SU-DHL-6 (cell line): ENCODE results near the gene MYCBPAP.

Experiments used
- H2AFZ ChIP-seq: fragments of 200-600 bp; sonication (generic); 2 replicates; pipeline ENCODE4 v1.6.1; 2014; ENCODE audit warnings: low read depth, mild to moderate bottlenecking, moderate library complexity, mixed read lengths, antibody characterized with exemption, low read length; ENCODE audit not compliant: severe bottlenecking
- H3F3A ChIP-seq: fragments of 200-600 bp; shearing (Covaris generic); 2 replicates; pipeline ENCODE4 v1.6.0; 2016; ENCODE audit warnings: antibody characterized with exemption, mild to moderate bottlenecking; ENCODE audit not compliant: insufficient read depth
- H3K27ac ChIP-seq: fragments of 200-600 bp; sonication (generic); 2 replicates; pipeline ENCODE4 v1.5.1; 2016; ENCODE audit warnings: low read depth, mild to moderate bottlenecking, low read length, moderate library complexity, mixed read lengths
- H3K27me3 ChIP-seq: fragments of 200-600 bp; sonication (generic), shearing (Covaris generic); 2 replicates; pipeline ENCODE4 v1.6.0; 2014; ENCODE audit warnings: mild to moderate bottlenecking, low read length
- H3K36me3 ChIP-seq: fragments of 200-600 bp; sonication (generic); 2 replicates; pipeline ENCODE4 v1.6.1; 2014; ENCODE audit warnings: mild to moderate bottlenecking, low read length, mixed read lengths
- H3K4me2 ChIP-seq: fragments of 300-600, 200-600 bp; shearing (Covaris generic), sonication (generic); 2 replicates; pipeline ENCODE4 v1.6.0; 2014; ENCODE audit warnings: low read length, low read depth, mild to moderate bottlenecking; ENCODE audit not compliant: poor library complexity, severe bottlenecking
- H3K4me3 ChIP-seq: fragments of 200-600 bp; sonication (generic); 2 replicates; pipeline ENCODE4 v1.5.1; 2014; ENCODE audit warnings: antibody characterized with exemption, low read length, mild to moderate bottlenecking, mixed read lengths; ENCODE audit not compliant: insufficient read depth, poor library complexity, severe bottlenecking
- H3K79me2 ChIP-seq: fragments of 200-600 bp; sonication (generic); 2 replicates; pipeline ENCODE4 v1.6.1; 2014; ENCODE audit warnings: mild to moderate bottlenecking, low read length, moderate library complexity; ENCODE audit not compliant: insufficient read depth
- H3K9ac ChIP-seq: fragments of 200-600 bp; sonication (generic); 2 replicates; pipeline ENCODE4 v1.7.0; 2014; ENCODE audit warnings: mild to moderate bottlenecking, low read length
- H3K9me2 ChIP-seq: fragments of 200-600 bp; sonication (generic); replicated peaks from 2 replicates; pipeline ENCODE4 v1.6.1; 2014; ENCODE audit warnings: low read length; ENCODE audit not compliant: insufficient read depth
- H3K9me3 ChIP-seq: fragments of 200-600 bp; sonication (generic); 2 replicates; pipeline ENCODE4 v1.6.1; 2014; ENCODE audit warnings: low read length, mixed read lengths; ENCODE audit not compliant: insufficient read depth
- H4K20me1 ChIP-seq: fragments of 200-600 bp; sonication (generic); 2 replicates; pipeline ENCODE4 v1.6.1; 2014; ENCODE audit warnings: low read depth, mild to moderate bottlenecking, antibody characterized with exemption, low read length, moderate library complexity, mixed read lengths
- EZH2phosphoT487 ChIP-seq: fragments of 200-600 bp; sonication (generic), shearing (Covaris generic); conservative IDR thresholded peaks from 2 replicates; pipeline ENCODE4 v1.6.1; 2018; ENCODE audit warnings: mild to moderate bottlenecking, antibody characterized with exemption, low read length, moderate library complexity, mixed read lengths
- TF ChIP-seq, protein P1 (sequence below): fragments of 200-600 bp; sonication (generic); IDR thresholded peaks from one replicate; pipeline ENCODE4 v1.5.1; 2017; ENCODE audit warnings: antibody characterized with exemption, mild to moderate bottlenecking, low read length, moderate library complexity; ENCODE audit not compliant: insufficient read depth, poor library complexity, severe bottlenecking

Gene MYCBPAP, protein sequence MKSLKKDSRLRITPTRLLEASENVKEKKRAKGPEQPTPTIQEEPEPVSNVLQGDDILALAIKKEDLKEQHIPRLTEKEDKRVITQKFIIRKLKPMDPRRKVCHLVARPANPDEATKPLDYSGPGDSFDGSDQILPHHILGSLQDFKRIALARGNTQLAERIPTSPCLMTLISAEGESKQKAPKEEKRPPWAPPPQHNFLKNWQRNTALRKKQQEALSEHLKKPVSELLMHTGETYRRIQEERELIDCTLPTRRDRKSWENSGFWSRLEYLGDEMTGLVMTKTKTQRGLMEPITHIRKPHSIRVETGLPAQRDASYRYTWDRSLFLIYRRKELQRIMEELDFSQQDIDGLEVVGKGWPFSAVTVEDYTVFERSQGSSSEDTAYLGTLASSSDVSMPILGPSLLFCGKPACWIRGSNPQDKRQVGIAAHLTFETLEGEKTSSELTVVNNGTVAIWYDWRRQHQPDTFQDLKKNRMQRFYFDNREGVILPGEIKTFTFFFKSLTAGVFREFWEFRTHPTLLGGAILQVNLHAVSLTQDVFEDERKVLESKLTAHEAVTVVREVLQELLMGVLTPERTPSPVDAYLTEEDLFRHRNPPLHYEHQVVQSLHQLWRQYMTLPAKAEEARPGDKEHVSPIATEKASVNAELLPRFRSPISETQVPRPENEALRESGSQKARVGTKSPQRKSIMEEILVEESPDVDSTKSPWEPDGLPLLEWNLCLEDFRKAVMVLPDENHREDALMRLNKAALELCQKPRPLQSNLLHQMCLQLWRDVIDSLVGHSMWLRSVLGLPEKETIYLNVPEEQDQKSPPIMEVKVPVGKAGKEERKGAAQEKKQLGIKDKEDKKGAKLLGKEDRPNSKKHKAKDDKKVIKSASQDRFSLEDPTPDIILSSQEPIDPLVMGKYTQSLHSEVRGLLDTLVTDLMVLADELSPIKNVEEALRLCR

DNA sequence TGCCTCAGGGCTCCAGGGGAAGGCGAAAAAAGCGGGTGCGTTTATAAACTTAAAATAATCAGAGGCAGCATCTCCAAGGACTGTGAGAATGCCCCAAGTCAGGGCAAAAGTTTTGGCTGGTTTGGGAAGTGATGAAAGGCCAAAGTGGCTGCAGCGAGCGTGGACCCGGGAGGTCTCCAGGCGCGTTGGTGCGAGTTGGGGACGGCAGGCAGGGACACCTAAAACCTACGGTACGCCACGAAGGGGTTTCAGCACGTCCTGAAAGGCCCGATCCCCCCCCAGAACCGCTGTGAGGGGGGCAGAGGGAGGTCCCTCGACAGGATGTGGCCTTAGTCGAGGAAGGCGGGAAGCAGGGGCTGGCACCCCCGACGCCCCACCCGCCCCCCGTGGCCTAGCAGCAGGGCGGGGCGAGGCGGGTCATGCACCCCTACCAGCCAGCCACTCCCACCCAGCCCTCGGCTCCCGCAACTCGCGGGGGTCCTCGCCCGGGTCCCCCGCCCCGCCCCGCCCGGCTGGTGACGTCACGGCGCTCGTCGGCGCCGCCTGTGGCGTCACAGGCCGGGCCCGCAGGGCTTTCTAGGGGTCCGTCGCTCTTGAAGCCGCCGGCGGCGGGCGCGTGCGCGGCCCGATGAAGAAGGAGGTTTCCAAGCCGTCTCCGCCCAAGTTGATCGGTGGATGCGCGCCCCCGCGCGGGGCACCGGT, at the start of gene MYCBPAP:
Gene MYCBPAP, plus strand, starts transcription at position 569 of the 702 bp plus-strand sequence. CDS start 236 bp downstream, outside the sequence.
- Histone ChIP-seq H3K27ac (no peak within 1 kb of the TSS), H4K20me1 (no peaks in the 10 kb centered on the region), H3K9me3 (no peaks in the 10 kb centered on the region), H2AFZ (peak within 1 kb of the TSS; percentile 100), H3K4me2 (peak within 1 kb of the TSS; percentile 82), H3K36me3 (no peaks in the 10 kb centered on the region), H3K79me2 (no peaks in the 10 kb centered on the region), H3K9ac (peak within 1 kb of the TSS; percentile 71), H3K4me3 (peak within 1 kb of the TSS; percentile 69), H3F3A (peaks cover 6% of the 10 kb centered on the region), H3K9me2 (no peaks in the 10 kb centered on the region), H3K27me3 (no peaks in the 10 kb centered on the region)
- TF ChIP-seq, protein P1, sequence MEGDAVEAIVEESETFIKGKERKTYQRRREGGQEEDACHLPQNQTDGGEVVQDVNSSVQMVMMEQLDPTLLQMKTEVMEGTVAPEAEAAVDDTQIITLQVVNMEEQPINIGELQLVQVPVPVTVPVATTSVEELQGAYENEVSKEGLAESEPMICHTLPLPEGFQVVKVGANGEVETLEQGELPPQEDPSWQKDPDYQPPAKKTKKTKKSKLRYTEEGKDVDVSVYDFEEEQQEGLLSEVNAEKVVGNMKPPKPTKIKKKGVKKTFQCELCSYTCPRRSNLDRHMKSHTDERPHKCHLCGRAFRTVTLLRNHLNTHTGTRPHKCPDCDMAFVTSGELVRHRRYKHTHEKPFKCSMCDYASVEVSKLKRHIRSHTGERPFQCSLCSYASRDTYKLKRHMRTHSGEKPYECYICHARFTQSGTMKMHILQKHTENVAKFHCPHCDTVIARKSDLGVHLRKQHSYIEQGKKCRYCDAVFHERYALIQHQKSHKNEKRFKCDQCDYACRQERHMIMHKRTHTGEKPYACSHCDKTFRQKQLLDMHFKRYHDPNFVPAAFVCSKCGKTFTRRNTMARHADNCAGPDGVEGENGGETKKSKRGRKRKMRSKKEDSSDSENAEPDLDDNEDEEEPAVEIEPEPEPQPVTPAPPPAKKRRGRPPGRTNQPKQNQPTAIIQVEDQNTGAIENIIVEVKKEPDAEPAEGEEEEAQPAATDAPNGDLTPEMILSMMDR: no peak
- TF ChIP-seq EZH2phosphoT487: no peak

DNA sequence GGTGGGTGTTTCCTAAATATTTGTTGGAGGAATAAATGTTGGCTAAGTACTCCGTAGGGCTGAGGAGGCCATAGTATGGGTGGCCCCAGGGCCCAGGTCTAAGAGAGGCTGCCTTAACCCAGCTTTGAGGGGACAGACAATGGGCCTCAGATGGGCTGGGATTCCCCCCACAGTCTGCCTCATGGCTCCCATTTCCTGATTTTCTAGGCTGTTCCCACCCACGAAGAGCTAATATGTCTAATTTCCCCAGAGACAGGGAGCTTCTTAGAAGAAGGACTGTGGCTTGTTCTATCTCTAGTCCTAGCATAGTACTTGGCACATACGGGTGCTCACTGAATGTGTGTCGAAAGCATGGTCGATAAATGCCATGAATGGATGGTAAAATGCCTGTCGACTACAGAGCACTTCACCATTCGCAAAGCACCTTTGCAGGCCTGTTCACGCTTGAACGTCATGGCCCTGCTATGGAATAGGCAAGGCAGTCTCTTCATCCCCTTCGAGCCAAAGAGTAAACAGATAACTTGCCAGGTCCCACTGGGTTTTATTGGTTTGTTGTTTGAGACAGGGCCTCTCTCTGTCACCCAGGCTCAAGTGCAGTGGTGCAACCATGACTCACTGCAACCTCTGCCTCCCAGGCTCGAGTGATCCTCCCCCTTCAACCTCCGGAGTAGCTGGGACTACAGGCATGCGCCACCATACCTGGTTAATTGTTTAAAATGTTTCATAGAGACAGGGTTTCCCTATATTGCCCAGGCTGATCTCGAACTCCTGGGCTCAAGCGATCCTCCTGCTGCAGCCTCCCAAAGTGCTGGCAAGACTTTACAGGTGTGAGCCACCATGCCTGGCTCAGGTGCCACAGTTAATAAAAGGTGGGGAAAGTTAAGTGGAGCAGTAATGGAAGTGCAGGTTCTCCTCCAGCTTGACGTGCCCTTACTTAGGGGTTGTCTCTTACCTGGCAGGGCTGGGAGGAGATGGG, 49.2 kb upstream of the MYCBPAP start:
- H3K36me3 ChIP-seq: no peaks in the 10 kb centered on the region
- no peak overlapping the region for H3K4me3 ChIP-seq
- H3K79me2 ChIP-seq: no peaks in the 10 kb centered on the region
- no peaks in the 10 kb centered on the region for H3K9me3 ChIP-seq
- H3K27me3 ChIP-seq: no peaks in the 10 kb centered on the region
- TF ChIP-seq, protein P1: no peak
- no peak for TF ChIP-seq EZH2phosphoT487
- no peak overlapping the region for H3K27ac ChIP-seq
- no peak overlapping the region for H3K9ac ChIP-seq
- H3F3A ChIP-seq: no peaks in the 10 kb centered on the region
- H3K9me2 ChIP-seq: no peaks in the 10 kb centered on the region
- no peak overlapping the region for H2AFZ ChIP-seq
- no peaks in the 10 kb centered on the region for H4K20me1 ChIP-seq
- no peak overlapping the region for H3K4me2 ChIP-seq

DNA sequence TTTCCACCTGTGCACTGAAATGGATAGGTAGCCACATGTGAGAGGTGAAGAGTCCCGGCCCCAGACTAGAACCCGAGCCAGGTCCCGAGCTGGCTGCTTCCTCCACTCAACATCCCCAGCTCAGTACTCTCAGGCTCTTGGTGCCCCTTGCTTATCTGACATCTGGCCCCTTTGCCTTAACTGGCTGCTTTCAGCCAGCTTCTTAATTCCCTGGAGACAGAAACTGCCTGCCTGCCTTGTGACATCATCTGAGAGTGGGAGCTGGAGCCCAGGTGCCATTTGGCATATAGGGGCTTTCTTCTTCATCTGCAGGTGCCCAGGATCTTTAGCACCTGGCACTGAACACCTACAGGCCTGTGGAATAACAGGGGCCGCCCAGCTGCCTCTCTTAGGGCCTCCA, 48.5 kb upstream of the MYCBPAP start:
- TF ChIP-seq EZH2phosphoT487: no peak
- TF ChIP-seq, protein P1: no peak
- Histone ChIP-seq H3F3A (no peaks in the 10 kb centered on the region), H4K20me1 (no peaks in the 10 kb centered on the region), H3K9ac (no peak overlapping the region), H3K4me2 (no peak overlapping the region), H3K27ac (no peak overlapping the region), H3K27me3 (no peaks in the 10 kb centered on the region), H3K9me2 (no peaks in the 10 kb centered on the region), H3K9me3 (no peaks in the 10 kb centered on the region), H3K36me3 (no peaks in the 10 kb centered on the region), H2AFZ (no peak overlapping the region), H3K4me3 (no peak overlapping the region), H3K79me2 (no peaks in the 10 kb centered on the region)
